ENCODE measurements around the gene GBE1. TPM values are rescaled to one million over a fixed set of nuclear protein-coding genes. Genes with fewer than 3 reads are reported as not detected.

The GBE1 gene
- 11.6 TPM for polyA plus RNA-seq (2013, experiment 1 of 2)
- 11.2 TPM for polyA plus RNA-seq (2013, experiment 2 of 2)

DNA sequence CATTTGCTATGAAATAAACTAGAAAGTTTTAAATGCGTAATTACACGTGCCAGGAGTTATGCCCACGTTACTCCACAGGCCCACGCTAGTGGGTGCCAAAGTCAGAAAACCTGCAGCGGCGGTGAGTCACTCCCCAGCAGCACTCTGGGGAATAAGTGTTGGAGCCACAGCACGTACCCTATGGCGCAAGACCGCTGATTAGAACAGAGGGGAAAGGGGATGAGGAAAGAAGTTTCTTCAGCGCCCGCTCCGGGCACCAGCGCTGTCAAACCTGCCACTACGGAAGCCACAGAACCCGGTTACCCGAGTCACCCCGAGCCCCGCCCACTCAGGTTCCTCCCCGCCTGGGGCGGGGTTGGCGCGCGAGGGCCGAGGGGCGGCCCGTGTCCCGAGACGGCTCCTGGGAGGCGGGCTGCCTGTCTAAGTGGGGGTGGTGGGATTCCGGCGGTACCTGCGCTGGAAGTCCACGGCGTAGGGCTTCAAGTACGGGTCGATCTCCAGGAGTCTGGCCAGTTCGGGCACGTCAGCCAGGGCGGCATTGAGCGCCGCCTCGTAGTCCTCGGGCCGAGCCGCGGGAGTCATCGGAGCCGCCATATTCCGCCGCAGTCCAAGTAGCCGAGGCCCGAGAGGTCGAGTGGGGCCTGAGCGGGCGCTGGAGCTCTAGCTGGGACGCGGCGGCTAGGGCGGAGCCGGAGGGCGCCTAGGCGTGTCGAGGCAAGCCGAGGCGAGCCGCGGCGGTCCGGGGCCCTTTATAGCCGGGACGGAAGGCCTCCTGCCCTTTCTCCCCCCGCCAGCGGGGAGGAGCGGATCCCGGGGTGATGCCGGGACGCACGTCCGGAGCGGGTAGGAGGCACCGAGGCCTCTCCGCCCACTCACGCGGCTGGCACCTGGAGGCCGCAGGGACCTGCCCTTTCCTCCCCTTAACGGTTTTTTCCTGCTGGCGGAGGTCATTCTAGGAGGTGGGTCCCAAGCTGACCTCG, at the start of gene GBE1:
Gene GBE1, minus strand, starts transcription at position 722 of the 980 bp plus-strand sequence. Its CDS starts 128 bp downstream, at position 594.
- H3K4me3 ChIP-seq (ENCODE audit: low read length): peak within 1 kb of the TSS; percentile 79
- peak within 1 kb of the TSS; percentile 94 for H3K27ac ChIP-seq (ENCODE audit: low read depth, low read length)
- under 1% methylated on average over 88 of the region's 88 CpGs for WGBS
- H3K36me3 ChIP-seq (ENCODE audit: insufficient read depth, low read length): peaks cover 3% of the 10 kb centered on the region; the same call in 1 of the 2 replicates
- H3K4me1 ChIP-seq (ENCODE audit: insufficient read depth, low read length): peaks cover 17% of the 10 kb centered on the region
- no peaks in the 10 kb centered on the region; the same call in 1 of the 2 replicates for H3K9me3 ChIP-seq (ENCODE audit: insufficient read depth, low read depth, low read length)
- H3K9ac ChIP-seq (ENCODE audit: low read depth, low read length): peak within 1 kb of the TSS; percentile 95
- H3K27me3 ChIP-seq (ENCODE audit: insufficient read depth, low read length): no peaks in the 10 kb centered on the region

DNA sequence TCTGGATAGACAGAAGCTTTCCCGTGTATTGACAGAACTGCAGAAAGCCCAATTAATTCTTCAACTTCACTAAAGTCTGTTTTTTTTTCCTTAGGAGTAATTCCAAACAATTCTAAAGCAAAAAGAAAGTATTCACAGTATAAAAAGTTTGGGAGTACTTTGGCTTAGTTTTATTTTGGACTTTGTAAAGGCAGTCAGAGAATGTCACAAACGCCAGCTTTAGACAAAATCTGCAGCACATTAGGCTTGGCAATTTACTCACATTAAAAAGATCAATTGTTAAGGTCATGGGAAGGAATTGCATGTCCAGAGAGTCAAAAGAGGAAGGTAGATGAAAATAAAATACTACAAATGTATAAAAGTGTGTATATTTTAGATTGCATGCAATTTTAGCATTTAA, 47.5 kb upstream of the GBE1 start:
- H3K4me1 ChIP-seq (ENCODE audit: insufficient read depth, low read length): no peaks in the 10 kb centered on the region
- 90% methylated on average over 2 of the region's 2 CpGs for WGBS

DNA sequence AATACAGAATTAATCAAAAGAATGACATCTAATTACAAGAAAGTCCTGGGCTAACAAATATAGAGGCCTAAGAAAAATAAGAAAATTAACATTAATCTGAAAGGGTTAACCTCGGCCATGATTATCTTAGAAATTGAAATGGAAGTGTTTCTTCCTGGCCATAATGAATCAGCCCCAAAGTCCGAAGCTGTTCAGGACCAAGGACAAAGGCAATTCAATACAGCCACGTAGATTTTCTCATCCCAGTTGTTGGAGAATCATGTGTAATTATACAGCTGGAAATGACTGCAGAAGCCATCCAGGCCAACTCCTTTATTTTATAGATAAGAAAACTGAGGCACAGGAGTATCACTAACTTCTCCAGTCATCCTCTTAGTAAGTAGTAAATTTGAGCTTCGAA, 38.0 kb upstream of the GBE1 start:
- no peak overlapping the region for H3K27ac ChIP-seq (ENCODE audit: low read depth, low read length)
- H3K27me3 ChIP-seq (ENCODE audit: insufficient read depth, low read length): no peaks in the 10 kb centered on the region
- no peaks in the 10 kb centered on the region for H3K36me3 ChIP-seq (ENCODE audit: insufficient read depth, low read length)
- no peak overlapping the region for H3K9ac ChIP-seq (ENCODE audit: low read depth, low read length)
- 79% methylated on average over 3 of the region's 4 CpGs for WGBS
- no peaks in the 10 kb centered on the region for H3K9me3 ChIP-seq (ENCODE audit: insufficient read depth, low read depth, low read length)
- no peak overlapping the region for H3K4me3 ChIP-seq (ENCODE audit: low read length)
- H3K4me1 ChIP-seq (ENCODE audit: insufficient read depth, low read length): no peaks in the 10 kb centered on the region

More for the DNA sequence above, 47.5 kb upstream of the GBE1 start:
- 0 out of 2 replicates have a peak, but pooled peaks cover 4% of the 10 kb centered on the region for H3K9me3 ChIP-seq (ENCODE audit: insufficient read depth, low read depth, low read length)
- no peak overlapping the region for H3K27ac ChIP-seq (ENCODE audit: low read depth, low read length)
- no peak overlapping the region for H3K4me3 ChIP-seq (ENCODE audit: low read length)
- no peaks in the 10 kb centered on the region for H3K27me3 ChIP-seq (ENCODE audit: insufficient read depth, low read length)
- no peaks in the 10 kb centered on the region for H3K36me3 ChIP-seq (ENCODE audit: insufficient read depth, low read length)
- H3K9ac ChIP-seq (ENCODE audit: low read depth, low read length): no peak overlapping the region

DNA sequence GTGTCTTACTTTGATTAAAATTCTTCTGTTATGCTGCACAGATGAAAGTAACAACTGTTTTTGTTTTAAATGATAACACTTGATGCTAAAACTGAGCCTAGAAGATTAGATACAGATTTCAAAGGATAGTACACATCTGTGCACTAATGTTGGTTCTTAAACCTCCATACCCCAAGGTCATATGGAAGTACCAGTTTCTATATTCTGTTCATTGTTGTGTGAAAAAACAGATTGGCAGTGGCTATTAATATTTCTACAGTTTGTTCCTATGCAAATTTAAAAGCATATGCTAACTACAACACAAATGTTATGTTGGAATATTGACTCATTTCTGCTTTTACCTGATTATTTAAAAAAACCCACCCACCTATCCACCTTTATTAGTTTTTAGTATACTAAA, 32.0 kb upstream of the GBE1 start:
- Histone ChIP-seq H3K36me3 (ENCODE audit: insufficient read depth, low read length) (no peaks in the 10 kb centered on the region), H3K4me3 (ENCODE audit: low read length) (no peak overlapping the region), H3K9me3 (ENCODE audit: insufficient read depth, low read depth, low read length) (no peaks in the 10 kb centered on the region), H3K27ac (ENCODE audit: low read depth, low read length) (no peak overlapping the region), H3K27me3 (ENCODE audit: insufficient read depth, low read length) (no peaks in the 10 kb centered on the region), H3K9ac (ENCODE audit: low read depth, low read length) (no peak overlapping the region), H3K4me1 (ENCODE audit: insufficient read depth, low read length) (peaks cover 9% of the 10 kb centered on the region; the same call in 1 of the 2 replicates)

DNA sequence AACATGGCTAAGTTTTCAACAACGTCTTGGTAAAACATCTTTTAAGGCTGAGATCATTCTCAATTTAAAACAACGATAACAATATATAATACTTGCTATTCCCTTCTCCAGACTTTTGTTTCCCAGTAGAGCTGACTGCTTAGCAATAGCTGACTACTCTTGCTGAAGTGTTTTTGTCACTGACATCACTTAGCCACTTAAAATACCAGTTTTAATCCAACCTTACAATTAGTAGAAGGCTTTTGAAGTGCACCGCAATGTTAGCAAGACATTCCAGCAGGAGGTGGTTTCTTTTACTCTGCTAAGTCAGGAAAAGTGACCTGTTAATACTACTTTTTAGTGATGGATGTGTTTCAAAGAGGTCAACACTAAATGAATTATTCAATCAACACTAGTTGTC, 28.7 kb upstream of the GBE1 start:
- H3K4me3 ChIP-seq (ENCODE audit: low read length): no peak overlapping the region
- no peaks in the 10 kb centered on the region for H3K27me3 ChIP-seq (ENCODE audit: insufficient read depth, low read length)
- WGBS: 89% methylated on average over 3 of the region's 3 CpGs
- H3K27ac ChIP-seq (ENCODE audit: low read depth, low read length): no peak overlapping the region
- no peak overlapping the region for H3K9ac ChIP-seq (ENCODE audit: low read depth, low read length)
- H3K9me3 ChIP-seq (ENCODE audit: insufficient read depth, low read depth, low read length): no peaks in the 10 kb centered on the region
- no peaks in the 10 kb centered on the region for H3K36me3 ChIP-seq (ENCODE audit: insufficient read depth, low read length)
- H3K4me1 ChIP-seq (ENCODE audit: insufficient read depth, low read length): peaks cover 9% of the 10 kb centered on the region; the same call in 1 of the 2 replicates

DNA sequence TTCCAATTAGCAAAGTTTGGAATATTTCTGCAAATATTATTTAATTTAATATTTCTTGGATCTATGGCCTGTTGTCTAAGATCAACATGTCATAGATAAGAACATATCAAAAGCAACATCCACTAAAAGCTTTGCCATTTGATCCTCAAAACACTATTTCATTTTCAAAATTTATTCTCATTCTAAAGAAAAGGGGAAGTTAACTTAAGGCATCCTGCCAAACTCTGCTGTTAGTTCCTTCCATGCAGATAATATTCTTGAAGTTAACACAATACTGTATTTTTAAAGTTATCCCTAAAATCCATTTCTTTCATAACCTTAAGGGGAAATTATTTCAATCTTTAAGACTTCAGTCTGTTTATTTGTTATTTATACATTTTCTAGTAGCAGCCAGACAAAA, 28.2 kb upstream of the GBE1 start:
- Histone ChIP-seq H3K27ac (ENCODE audit: low read depth, low read length) (no peak overlapping the region), H3K9me3 (ENCODE audit: insufficient read depth, low read depth, low read length) (no peaks in the 10 kb centered on the region), H3K4me3 (ENCODE audit: low read length) (no peak overlapping the region), H3K9ac (ENCODE audit: low read depth, low read length) (no peak overlapping the region), H3K27me3 (ENCODE audit: insufficient read depth, low read length) (no peaks in the 10 kb centered on the region), H3K36me3 (ENCODE audit: insufficient read depth, low read length) (no peaks in the 10 kb centered on the region), H3K4me1 (ENCODE audit: insufficient read depth, low read length) (peaks cover 9% of the 10 kb centered on the region; the same call in 1 of the 2 replicates)

DNA sequence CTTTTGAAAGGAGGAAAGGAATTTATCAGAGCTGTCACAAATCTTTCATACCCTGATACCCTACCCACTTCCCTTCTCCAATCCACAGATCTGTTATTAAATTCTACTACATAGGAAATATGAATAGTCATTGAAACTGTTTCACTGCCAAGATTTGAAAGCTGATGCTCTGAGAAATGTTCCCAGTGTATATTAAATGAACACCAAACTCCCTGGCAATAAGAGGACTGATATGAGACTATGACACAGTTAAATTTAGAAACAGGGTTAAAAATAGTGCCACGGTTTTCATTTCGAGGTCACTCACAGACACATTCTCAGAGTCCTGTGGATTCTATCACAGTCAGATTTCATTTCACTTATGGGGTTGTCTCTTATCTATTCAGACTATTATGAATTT, 27.2 kb upstream of the GBE1 start:
- WGBS: 100% methylated on average over 2 of the region's 2 CpGs
- no peak overlapping the region for H3K9ac ChIP-seq (ENCODE audit: low read depth, low read length)
- H3K9me3 ChIP-seq (ENCODE audit: insufficient read depth, low read depth, low read length): no peaks in the 10 kb centered on the region

DNA sequence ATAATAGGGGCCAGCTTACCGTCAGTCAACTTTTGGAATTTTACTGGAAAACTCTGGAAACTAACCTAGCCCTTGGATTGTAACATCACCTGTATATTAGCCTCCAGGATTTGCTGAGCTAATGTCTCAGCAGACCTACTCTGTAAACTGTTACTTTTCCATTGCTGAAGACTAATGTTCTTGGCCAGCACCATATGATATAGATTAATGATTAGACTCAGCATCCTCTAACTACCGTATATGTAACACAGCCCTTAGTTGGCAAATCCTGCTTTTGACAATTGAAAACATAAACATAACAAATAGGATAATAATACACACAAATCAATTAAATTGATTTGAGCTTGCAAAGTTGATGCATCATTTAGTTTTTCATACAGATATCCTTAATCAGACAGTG, 26.6 kb upstream of the GBE1 start:
- no peaks in the 10 kb centered on the region for H3K27me3 ChIP-seq (ENCODE audit: insufficient read depth, low read length)
- no peaks in the 10 kb centered on the region for H3K9me3 ChIP-seq (ENCODE audit: insufficient read depth, low read depth, low read length)
- H3K9ac ChIP-seq (ENCODE audit: low read depth, low read length): no peak overlapping the region
- no peaks in the 10 kb centered on the region for H3K36me3 ChIP-seq (ENCODE audit: insufficient read depth, low read length)
- peaks cover 9% of the 10 kb centered on the region; the same call in 1 of the 2 replicates for H3K4me1 ChIP-seq (ENCODE audit: insufficient read depth, low read length)
- 98% methylated on average over 1 of the region's 2 CpGs for WGBS
- H3K27ac ChIP-seq (ENCODE audit: low read depth, low read length): no peak overlapping the region
- no peak overlapping the region for H3K4me3 ChIP-seq (ENCODE audit: low read length)

More for the DNA sequence above, 27.2 kb upstream of the GBE1 start:
- Histone ChIP-seq H3K27ac (ENCODE audit: low read depth, low read length) (no peak overlapping the region), H3K4me3 (ENCODE audit: low read length) (no peak overlapping the region), H3K36me3 (ENCODE audit: insufficient read depth, low read length) (no peaks in the 10 kb centered on the region), H3K27me3 (ENCODE audit: insufficient read depth, low read length) (no peaks in the 10 kb centered on the region), H3K4me1 (ENCODE audit: insufficient read depth, low read length) (peaks cover 9% of the 10 kb centered on the region; the same call in 1 of the 2 replicates)

DNA sequence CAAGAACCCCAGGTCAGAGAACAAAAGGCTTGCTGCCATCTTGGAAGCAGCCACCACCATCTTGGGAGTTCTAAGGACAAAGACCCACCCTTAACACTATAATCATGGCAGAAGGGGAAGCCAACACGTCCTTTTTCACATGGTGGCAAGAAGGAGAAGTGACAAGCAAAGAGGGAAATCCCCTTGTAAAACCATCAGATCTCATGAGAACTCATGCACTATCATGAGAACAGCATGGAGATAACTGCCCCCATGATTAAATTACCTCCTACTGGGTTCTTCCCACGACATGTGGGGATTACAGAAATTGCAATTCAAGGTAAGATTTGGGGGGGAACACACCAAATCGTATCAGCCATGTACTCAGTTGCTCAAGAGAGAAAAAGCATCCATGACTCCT, 21.1 kb upstream of the GBE1 start:
- H3K27me3 ChIP-seq (ENCODE audit: insufficient read depth, low read length): no peaks in the 10 kb centered on the region
- 50% methylated on average over 3 of the region's 3 CpGs for WGBS
- no peaks in the 10 kb centered on the region for H3K9me3 ChIP-seq (ENCODE audit: insufficient read depth, low read depth, low read length)
- H3K27ac ChIP-seq (ENCODE audit: low read depth, low read length): no peak overlapping the region
- no peaks in the 10 kb centered on the region for H3K4me1 ChIP-seq (ENCODE audit: insufficient read depth, low read length)
- H3K4me3 ChIP-seq (ENCODE audit: low read length): no peak overlapping the region
- no peak overlapping the region for H3K9ac ChIP-seq (ENCODE audit: low read depth, low read length)
- no peaks in the 10 kb centered on the region for H3K36me3 ChIP-seq (ENCODE audit: insufficient read depth, low read length)

DNA sequence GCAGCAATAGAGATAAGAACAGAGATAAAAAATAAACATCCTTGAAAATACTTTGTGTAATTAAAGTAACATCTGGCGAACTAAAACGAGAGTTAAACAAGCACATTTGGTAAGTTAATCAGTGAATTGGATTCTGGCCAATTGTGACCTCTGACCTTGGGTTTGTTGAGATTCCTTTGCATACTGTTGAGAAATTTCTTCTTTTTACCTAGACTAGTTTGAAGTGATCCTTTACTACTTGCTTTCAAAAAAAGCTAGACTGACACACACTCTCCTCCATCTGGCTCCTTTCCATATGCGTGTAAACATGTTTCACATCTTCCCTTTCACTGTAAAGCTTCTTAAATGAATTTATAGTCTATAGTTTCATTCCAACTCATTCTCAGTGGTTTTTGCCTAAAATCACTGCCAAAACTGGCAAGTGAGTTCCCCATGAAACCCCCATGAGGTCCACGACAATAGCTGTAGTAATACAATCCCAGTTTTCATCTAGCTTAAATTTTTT, 17.3 kb upstream of the GBE1 start:
- Histone ChIP-seq H3K4me3 (ENCODE audit: low read length) (no peak overlapping the region), H3K9me3 (ENCODE audit: insufficient read depth, low read depth, low read length) (no peaks in the 10 kb centered on the region), H3K27me3 (ENCODE audit: insufficient read depth, low read length) (no peaks in the 10 kb centered on the region), H3K27ac (ENCODE audit: low read depth, low read length) (no peak overlapping the region), H3K9ac (ENCODE audit: low read depth, low read length) (no peak overlapping the region), H3K4me1 (ENCODE audit: insufficient read depth, low read length) (no peaks in the 10 kb centered on the region), H3K36me3 (ENCODE audit: insufficient read depth, low read length) (no peaks in the 10 kb centered on the region)
- 90% methylated on average over 4 of the region's 4 CpGs for WGBS

DNA sequence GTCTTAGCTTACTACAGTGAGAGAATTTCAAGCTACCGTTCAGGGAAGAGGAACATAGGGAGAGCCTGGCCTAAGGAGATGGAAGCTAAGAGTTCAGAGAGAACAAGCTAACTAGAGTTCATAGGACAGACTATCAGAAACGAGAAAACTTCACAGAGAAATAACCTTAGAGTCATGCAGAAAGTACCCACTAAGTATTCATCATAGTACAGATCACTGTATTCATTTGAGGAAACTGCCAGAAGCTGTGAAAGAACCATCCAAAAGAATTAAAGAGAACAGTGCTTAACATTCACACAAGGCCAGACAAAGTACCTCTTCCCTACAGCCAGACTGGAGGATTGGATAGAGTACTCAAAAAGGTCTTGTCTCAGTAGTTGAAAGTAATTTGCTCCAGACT, 15.2 kb upstream of the GBE1 start:
- H3K9me3 ChIP-seq (ENCODE audit: insufficient read depth, low read depth, low read length): no peaks in the 10 kb centered on the region
- H3K27ac ChIP-seq (ENCODE audit: low read depth, low read length): no peak overlapping the region
- no peaks in the 10 kb centered on the region for H3K27me3 ChIP-seq (ENCODE audit: insufficient read depth, low read length)
- H3K36me3 ChIP-seq (ENCODE audit: insufficient read depth, low read length): no peaks in the 10 kb centered on the region
- WGBS: 93% methylated on average over 2 of the region's 2 CpGs
- no peak overlapping the region for H3K4me3 ChIP-seq (ENCODE audit: low read length)
- H3K9ac ChIP-seq (ENCODE audit: low read depth, low read length): no peak overlapping the region
- H3K4me1 ChIP-seq (ENCODE audit: insufficient read depth, low read length): no peaks in the 10 kb centered on the region
